HCT116 (cell line): ENCODE measurements around the gene FBXL17.

Source experiments
- CTCF ChIP-seq, 3 experiments: fragments of 200-600 bp in 1 of 3; sonication (generic) in 1 of 3; IDR thresholded peaks in 2 of 3; conservative IDR thresholded peaks in 1 of 3; 2 replicates each; pipeline ENCODE4 v1.5.1; 2012 to 2017; ENCODE audit warnings: low read depth in 2 of 3, low read length in 2 of 3, antibody characterized with exemption in 1 of 3, borderline replicate concordance in 1 of 3, control low read depth in 1 of 3, mild to moderate bottlenecking in 1 of 3, mixed read lengths in 1 of 3, mixed run types in 1 of 3, moderate library complexity in 1 of 3; ENCODE audit not compliant: insufficient read depth in 1 of 3
- EGR1 ChIP-seq: IDR thresholded peaks from 2 replicates; pipeline ENCODE4 v1.6.1; 2012; ENCODE audit warnings: low read depth
- EZH2 ChIP-seq: fragments of 200-600 bp; sonication (generic); IDR thresholded peaks from 2 replicates; pipeline ENCODE4 v1.6.1; 2017; ENCODE audit warnings: antibody characterized with exemption, mixed run types
- MAX ChIP-seq: IDR thresholded peaks from 2 replicates; pipeline ENCODE4 v1.6.1; 2012
- POLR2AphosphoS5 ChIP-seq: IDR thresholded peaks from 2 replicates; pipeline ENCODE4 v1.6.1; 2011; ENCODE audit warnings: mild to moderate bottlenecking, low read depth, low read length, moderate library complexity
- RAD21 ChIP-seq: IDR thresholded peaks from 2 replicates; pipeline ENCODE4 v1.6.1; 2012; ENCODE audit warnings: low read depth, mild to moderate bottlenecking
- REST ChIP-seq: IDR thresholded peaks from 2 replicates; pipeline ENCODE4 v1.6.1; 2012; ENCODE audit warnings: low read depth
- SIN3A ChIP-seq: IDR thresholded peaks from 2 replicates; pipeline ENCODE4 v1.6.1; 2012; ENCODE audit warnings: low read depth
- YY1 ChIP-seq: IDR thresholded peaks from 2 replicates; pipeline ENCODE4 v1.6.1; 2011; ENCODE audit warnings: low read length, low read depth, moderate library complexity, mild to moderate bottlenecking; ENCODE audit not compliant: insufficient replicate concordance; ENCODE audit errors: extremely low read depth

- TF ChIP-seq CTCF (IDR thresholded peaks at IDR 0.05 in 2 of 3, conservative IDR thresholded peaks at IDR 0.05 in 1 of 3; ENCODE audit: borderline replicate concordance in 1 of 3, insufficient read depth in 1 of 3, low read depth in 2 of 3, low read length in 2 of 3): no peak
- TF ChIP-seq MAX: no peak
- no peak for TF ChIP-seq REST
- no peak for TF ChIP-seq RAD21
- no peak for TF ChIP-seq POLR2AphosphoS5
- TF ChIP-seq YY1: no peak
- TF ChIP-seq EGR1: no peak
- no peak for TF ChIP-seq EZH2
- TF ChIP-seq SIN3A: no peak
Observed at GRCh38 chr5:107858788-107859187, 523.1 kb downstream of the FBXL17 start.
